Activated naive CD8-positive, alpha-beta T cell (primary cell): Measurements from ENCODE around the gene GNG10.

Experiments used
- H3K27ac Mint-ChIP-seq: one replicate; pipeline ENCODE4 v1.8.0; 2021; ENCODE audit warnings: mixed read lengths
- H3K27me3 Mint-ChIP-seq: one replicate; pipeline ENCODE4 v1.8.0; 2021; ENCODE audit warnings: mixed read lengths
- H3K36me3 Mint-ChIP-seq: one replicate; pipeline ENCODE4 v1.8.0; 2021; ENCODE audit warnings: mixed read lengths
- H3K4me1 Mint-ChIP-seq: one replicate; pipeline ENCODE4 v1.8.0; 2021; ENCODE audit warnings: low read depth, mixed read lengths
- H3K4me3 Mint-ChIP-seq: one replicate; pipeline ENCODE4 v1.8.0; 2021; ENCODE audit warnings: mild to moderate bottlenecking, mixed read lengths
- H3K9me3 Mint-ChIP-seq: one replicate; pipeline ENCODE4 v1.8.0; 2021; ENCODE audit warnings: low read depth, mixed read lengths

The GNG10 gene

GRCh38 chr9:111674319-111674718 is 12.9 kb downstream of the GNG10 start:
- Mint-ChIP-seq H3K27me3 (no peaks in the 10 kb centered on the region), H3K4me1 (no peaks in the 10 kb centered on the region), H3K27ac (no peak overlapping the region), H3K36me3 (peaks cover 19% of the 10 kb centered on the region), H3K4me3 (no peak overlapping the region), H3K9me3 (no peaks in the 10 kb centered on the region)

- H3K36me3 Mint-ChIP-seq, result peaks cover 19% of the 10 kb centered on the region
- H3K4me3 Mint-ChIP-seq, result no peak overlapping the region
- no peaks in the 10 kb centered on the region for H3K27me3 Mint-ChIP-seq
- no peaks in the 10 kb centered on the region for H3K9me3 Mint-ChIP-seq
- H3K4me1 Mint-ChIP-seq, result no peaks in the 10 kb centered on the region
- H3K27ac Mint-ChIP-seq, result no peak overlapping the region
These were observed 14.7 kb downstream of the GNG10 start for GRCh38 chr9:111676116-111676515.

DNA sequence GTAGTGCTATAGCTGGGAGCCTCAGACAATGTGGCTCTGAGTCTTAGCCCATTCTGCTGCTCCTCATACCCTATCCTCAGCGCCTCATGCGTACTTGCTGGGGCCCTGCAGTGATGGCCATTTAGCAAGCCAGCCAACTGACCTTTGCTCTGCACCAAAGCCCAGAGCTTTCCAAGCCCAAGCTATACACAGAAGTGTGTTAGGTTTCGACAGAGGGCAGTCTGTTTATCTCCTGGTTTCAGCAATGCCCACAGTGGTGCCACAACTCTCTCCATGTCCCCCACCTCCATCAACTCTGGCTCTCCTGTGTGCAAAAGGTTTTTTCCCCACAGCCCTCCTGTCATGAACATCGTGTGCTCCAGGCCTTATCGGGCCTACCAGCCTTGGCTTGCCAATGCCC is 16.9 kb downstream of the GNG10 start:
- Mint-ChIP-seq H3K4me3 (no peak overlapping the region), H3K27me3 (no peaks in the 10 kb centered on the region), H3K9me3 (no peaks in the 10 kb centered on the region), H3K4me1 (no peaks in the 10 kb centered on the region), H3K36me3 (peaks cover 19% of the 10 kb centered on the region), H3K27ac (no peak overlapping the region)

DNA sequence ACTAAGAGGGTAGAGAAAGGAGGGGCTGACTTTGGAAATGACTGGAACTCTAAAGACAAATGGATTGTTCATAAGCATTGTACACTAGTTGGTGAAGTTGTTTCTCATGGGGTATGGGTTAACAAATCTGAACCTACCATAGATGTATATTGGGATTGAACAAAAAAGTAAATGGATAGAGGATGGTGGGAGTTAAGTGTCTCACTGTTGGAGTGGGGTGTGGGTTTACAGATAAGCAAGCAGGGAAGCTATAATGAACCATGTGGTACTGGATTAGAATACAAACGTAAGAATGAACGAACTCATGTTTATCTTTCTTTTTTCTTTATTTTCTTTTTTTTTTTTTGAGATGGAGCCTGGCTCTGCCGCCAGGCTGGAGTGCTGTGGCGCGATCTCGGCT is 17.8 kb downstream of the GNG10 start:
- H3K9me3 Mint-ChIP-seq, result no peaks in the 10 kb centered on the region
- H3K4me1 Mint-ChIP-seq, result no peaks in the 10 kb centered on the region
- peaks cover 19% of the 10 kb centered on the region for H3K36me3 Mint-ChIP-seq

GRCh38 chr9:111683392-111683791 is 22.0 kb downstream of the GNG10 start:
- H3K4me3 Mint-ChIP-seq, result no peak overlapping the region
- no peaks in the 10 kb centered on the region for H3K4me1 Mint-ChIP-seq
- H3K27me3 Mint-ChIP-seq, result no peaks in the 10 kb centered on the region
- H3K36me3 Mint-ChIP-seq, result peaks cover 7% of the 10 kb centered on the region
- H3K27ac Mint-ChIP-seq, result no peak overlapping the region
- H3K9me3 Mint-ChIP-seq, result no peaks in the 10 kb centered on the region

More for the DNA sequence above, 17.8 kb downstream of the GNG10 start:
- H3K27ac Mint-ChIP-seq, result no peak overlapping the region
- H3K27me3 Mint-ChIP-seq, result no peaks in the 10 kb centered on the region
- H3K4me3 Mint-ChIP-seq, result no peak overlapping the region

DNA sequence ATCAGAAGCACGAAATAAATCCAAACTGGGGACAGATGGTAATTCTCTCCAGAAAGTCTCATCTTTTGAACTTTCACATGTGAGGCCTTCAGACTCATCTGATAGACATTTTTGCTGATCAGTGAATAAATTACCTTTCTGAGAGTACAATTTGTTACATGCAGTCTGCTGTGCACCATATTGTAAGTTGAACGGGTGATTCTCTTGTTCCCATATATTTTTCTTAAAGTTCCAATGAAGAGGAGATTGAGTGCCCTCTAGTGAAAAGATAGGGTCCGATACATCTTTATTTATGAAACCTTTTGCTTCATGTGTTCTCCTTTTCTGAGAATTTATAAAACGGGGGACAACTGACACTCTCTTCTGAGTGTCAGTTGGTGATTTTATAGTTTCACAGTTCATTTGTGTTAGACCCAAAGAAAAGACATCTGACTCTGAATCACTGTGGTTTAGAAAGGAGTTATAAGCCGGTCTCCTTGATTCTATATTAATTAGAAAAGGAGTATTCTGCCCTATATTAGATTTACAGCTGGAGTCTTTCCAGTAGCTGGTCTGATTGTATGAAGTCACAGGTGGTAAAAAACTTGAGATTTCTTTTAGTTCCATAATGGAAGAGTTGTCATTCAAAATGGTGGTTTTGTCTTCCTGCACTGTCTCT is 30.4 kb downstream of the GNG10 start:
- no peak overlapping the region for H3K4me3 Mint-ChIP-seq
- H3K9me3 Mint-ChIP-seq, result no peaks in the 10 kb centered on the region
- H3K27me3 Mint-ChIP-seq, result no peaks in the 10 kb centered on the region
- H3K36me3 Mint-ChIP-seq, result peaks cover 6% of the 10 kb centered on the region
- no peak overlapping the region for H3K27ac Mint-ChIP-seq
- H3K4me1 Mint-ChIP-seq, result peaks cover 3% of the 10 kb centered on the region

DNA sequence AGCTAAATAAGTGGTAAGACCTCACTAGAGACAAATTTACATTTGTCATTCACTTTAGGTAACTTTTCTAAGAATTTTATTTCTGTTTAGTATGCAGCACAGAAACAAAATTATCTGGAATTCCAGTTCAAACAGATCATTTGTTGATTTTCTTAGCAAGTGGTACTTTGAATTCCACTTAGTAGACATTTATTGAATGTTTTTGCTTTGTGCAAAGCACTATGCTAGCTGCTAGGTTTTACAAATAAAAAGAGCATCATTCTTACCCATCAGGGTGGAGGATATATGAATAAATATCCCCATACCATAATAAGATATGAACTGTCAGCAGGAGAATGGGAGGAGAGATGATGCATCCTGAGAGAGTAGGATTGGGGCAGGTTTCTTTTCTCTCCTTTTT is 35.4 kb downstream of the GNG10 start:
- Mint-ChIP-seq H3K4me3 (no peak overlapping the region), H3K36me3 (peaks cover 11% of the 10 kb centered on the region), H3K9me3 (no peaks in the 10 kb centered on the region), H3K27ac (no peak overlapping the region), H3K4me1 (peaks cover 9% of the 10 kb centered on the region), H3K27me3 (no peaks in the 10 kb centered on the region)

- Mint-ChIP-seq H3K4me1 (peaks cover 6% of the 10 kb centered on the region), H3K9me3 (no peaks in the 10 kb centered on the region), H3K4me3 (no peak overlapping the region), H3K27ac (no peak overlapping the region), H3K36me3 (peaks cover 14% of the 10 kb centered on the region), H3K27me3 (no peaks in the 10 kb centered on the region)
These were observed 39.4 kb downstream of the GNG10 start for GRCh38 chr9:111700776-111701175.

DNA sequence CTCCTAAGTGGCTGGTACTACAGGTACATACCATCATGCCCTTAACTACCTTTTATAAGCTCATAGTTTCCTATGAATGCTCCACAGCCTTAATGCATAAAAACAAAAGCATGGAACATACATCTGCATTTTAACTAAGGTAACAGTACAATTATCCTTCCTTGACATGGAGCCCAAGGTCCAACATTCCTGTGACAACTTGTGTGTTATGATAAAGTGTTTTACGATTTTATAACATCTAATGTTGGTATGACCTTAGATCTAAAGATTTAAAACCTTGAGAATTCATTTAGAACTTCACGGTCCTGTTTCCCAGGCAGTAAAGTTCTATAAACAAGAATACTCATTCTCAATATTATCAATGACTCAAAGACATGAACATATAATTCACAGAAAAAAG is 43.1 kb downstream of the GNG10 start:
- Mint-ChIP-seq H3K27ac (no peak overlapping the region), H3K9me3 (no peaks in the 10 kb centered on the region), H3K36me3 (peaks cover 7% of the 10 kb centered on the region), H3K4me3 (no peak overlapping the region), H3K4me1 (peaks cover 6% of the 10 kb centered on the region), H3K27me3 (no peaks in the 10 kb centered on the region)

DNA sequence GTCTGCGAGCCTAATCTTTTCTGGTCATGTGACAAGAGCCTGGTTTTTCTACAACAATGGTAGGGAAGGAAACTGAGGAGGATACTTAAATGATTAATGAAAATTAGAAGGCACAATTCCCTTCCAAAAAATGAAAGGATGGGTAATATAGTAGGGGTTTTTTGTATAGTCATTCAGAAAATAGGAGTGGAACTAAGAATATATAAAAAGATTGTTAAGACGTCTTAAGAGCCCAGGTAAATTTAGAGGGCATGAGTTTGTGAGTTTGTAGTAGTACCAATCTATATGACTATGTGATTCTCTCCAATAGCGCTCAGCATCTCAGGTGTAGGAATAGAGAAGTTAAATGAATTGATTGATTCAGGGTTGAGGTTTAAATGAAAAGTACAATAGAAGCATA is 50.1 kb downstream of the GNG10 start:
- H3K4me1 Mint-ChIP-seq, result no peaks in the 10 kb centered on the region
- no peaks in the 10 kb centered on the region for H3K9me3 Mint-ChIP-seq
- H3K36me3 Mint-ChIP-seq, result no peaks in the 10 kb centered on the region
- H3K27ac Mint-ChIP-seq, result no peak overlapping the region
- no peaks in the 10 kb centered on the region for H3K27me3 Mint-ChIP-seq
- no peak overlapping the region for H3K4me3 Mint-ChIP-seq

DNA sequence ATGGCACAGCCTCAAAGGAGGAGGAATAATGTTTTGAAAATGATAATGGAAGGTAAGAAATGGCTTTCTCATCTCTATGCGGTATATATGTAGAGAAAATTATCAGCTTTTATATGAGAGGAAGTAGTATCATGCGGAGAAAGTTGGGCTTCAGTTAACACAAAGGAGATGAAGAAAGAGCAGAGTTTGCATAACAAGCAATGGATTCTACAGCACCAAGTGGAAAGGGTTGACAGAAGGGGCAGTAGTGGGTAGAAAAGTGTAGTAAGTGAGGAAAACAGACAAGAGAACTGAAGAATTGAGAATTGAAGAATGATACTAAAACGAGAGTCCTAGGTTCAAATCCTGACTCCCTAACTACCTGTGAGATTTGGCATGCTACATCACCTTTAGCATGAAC is 51.0 kb downstream of the GNG10 start:
- Mint-ChIP-seq H3K4me1 (no peaks in the 10 kb centered on the region), H3K4me3 (no peak overlapping the region), H3K27ac (no peak overlapping the region), H3K36me3 (no peaks in the 10 kb centered on the region), H3K9me3 (no peaks in the 10 kb centered on the region), H3K27me3 (no peaks in the 10 kb centered on the region)

DNA sequence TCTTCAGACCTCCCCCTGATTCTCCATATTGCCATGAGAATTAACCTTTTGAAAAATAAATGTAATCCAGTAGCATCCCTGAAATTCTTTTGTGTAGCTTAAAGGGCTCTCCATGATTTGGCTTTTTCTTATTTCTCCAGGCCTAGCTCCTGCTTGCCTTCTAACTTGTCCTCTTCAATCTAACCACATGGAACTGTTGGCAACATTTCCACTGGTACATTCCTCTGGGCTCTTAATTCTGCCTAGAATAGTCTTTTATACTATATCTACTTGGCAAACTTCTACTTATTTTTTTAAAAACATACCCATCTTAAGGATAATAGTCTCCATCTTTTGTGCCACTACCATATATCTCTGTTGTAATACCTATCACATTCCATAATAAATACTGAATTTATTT is 54.1 kb downstream of the GNG10 start:
- no peaks in the 10 kb centered on the region for H3K36me3 Mint-ChIP-seq
- H3K27me3 Mint-ChIP-seq, result no peaks in the 10 kb centered on the region
- no peak overlapping the region for H3K27ac Mint-ChIP-seq
- H3K9me3 Mint-ChIP-seq, result no peaks in the 10 kb centered on the region
- no peaks in the 10 kb centered on the region for H3K4me1 Mint-ChIP-seq
- no peak overlapping the region for H3K4me3 Mint-ChIP-seq

DNA sequence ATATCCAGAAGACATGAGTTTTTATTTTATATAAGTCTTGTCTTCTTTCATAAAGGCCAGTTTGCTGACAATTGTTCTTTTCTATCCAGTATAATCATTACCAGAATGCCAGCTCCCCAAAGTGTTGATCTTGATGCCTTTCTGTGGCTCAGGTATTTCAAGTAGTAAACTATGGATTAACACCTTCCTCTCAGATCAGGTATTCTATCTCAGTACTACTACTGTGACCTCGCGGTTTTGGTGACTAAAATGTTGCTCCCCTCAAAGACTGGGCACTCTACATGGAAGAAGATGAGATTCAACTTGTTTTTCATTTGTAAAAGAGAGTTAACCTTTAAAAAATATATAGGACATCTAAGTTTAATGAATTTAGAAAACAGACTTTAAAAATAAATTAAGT is 58.1 kb downstream of the GNG10 start:
- no peaks in the 10 kb centered on the region for H3K27me3 Mint-ChIP-seq
- H3K9me3 Mint-ChIP-seq, result no peaks in the 10 kb centered on the region
- no peak overlapping the region for H3K27ac Mint-ChIP-seq

More for the DNA sequence above, 58.1 kb downstream of the GNG10 start:
- H3K4me1 Mint-ChIP-seq, result no peaks in the 10 kb centered on the region
- H3K36me3 Mint-ChIP-seq, result peaks cover 9% of the 10 kb centered on the region
- H3K4me3 Mint-ChIP-seq, result no peak overlapping the region
